HG02642 (cell line): ENCODE data around the gene KRT82.

ENCODE experiments used
- ATAC-seq: cut with Tn5 transposase; IDR thresholded peaks from one replicate; pipeline ENCODE4 v1.9.1; 2021; ENCODE audit warnings: mild to moderate bottlenecking; ENCODE audit not compliant: unreplicated experiment, poor library complexity

The KRT82 gene

DNA sequence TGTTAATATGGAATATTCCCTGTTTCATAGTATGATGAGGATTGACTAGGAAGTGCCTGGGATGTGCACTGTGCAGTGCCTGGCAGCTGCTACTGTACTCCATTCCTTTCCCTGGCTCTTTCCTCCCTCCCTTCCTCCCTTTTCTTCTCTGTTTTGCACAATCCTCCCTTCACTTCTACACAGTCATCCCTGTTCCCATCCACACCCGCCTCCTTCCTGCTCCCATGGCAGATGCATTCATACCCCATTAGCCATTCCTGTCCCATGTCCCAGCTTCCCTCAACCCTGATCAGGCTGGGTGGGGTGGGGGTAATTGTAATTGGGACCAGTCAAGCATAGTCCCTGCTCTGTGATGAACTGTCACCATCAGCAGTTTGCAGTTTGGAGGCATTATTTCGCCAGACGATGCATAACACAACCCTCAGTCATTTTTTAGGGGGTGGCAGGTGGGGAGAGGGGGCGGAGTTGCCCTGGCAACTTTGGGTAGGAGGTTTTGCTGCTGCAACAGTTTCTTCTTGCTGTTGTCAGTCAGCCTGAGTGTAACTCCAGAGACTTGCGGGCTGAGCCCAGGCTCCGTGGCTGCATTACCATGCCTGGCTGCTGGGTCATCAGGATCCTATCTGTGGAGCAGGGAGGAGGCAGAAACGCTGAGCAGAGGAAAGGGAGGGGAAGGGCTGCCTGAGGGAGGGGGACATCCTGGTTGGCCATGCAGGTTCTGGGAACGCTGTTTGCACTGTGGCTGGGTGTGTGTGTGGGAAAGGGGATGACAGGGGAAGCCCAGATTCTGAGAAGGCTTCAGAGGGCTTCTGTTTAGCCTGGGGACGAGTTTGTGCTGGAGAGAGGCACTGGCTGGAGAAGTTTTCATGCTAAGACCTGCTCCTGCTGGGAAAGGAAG is 16.6 kb downstream of the KRT82 start:
- no peak for ATAC-seq

DNA sequence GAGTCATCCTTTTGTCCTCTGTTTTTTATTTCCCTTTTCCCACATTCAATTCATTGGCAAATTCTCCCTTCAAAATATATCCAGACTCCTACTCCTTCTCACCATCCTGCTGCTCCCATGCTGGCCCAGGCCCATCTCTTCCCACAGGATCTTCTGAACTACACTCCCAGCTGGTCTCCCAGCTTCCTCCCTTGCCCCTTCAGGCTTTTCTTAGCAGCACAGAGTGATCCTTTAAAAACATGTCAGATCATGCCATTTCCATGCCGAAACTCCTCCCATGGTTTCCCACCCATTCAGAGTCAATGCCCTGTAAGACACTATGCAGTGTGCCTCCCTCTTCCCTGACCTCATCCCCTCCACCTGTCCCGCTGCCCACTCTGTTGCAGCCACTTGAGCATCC is 18.3 kb downstream of the KRT82 start:
- no peak for ATAC-seq

DNA sequence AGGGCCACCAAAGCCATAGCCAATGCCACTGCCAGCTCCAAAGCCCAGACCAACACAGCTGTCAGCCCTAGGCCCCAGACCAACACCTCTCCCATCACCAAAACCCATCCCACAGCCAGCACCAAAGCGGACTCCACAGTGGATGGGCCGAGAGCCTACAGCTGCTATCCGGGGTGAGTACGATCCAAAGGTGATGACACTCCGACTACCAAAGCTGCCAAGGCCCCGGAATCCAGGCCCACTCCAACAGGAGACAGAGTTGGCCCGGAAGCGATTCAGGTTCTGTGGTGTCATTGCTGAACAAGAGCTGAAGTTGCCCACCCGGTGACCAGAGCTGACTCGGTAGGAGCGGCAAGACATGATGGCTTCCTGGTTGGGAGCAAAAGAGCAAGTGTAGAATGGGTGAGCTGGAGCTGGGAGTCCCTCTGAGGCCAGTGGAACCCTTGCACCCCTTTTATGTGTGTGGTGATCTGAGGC is 20.9 kb downstream of the KRT82 start, which contains the start of gene KRT84:
Gene KRT84 (minus strand): TSS at position 427 of the 477 bp plus-strand sequence. CDS start 67 bp downstream, at position 360.
- ATAC-seq = no peak

DNA sequence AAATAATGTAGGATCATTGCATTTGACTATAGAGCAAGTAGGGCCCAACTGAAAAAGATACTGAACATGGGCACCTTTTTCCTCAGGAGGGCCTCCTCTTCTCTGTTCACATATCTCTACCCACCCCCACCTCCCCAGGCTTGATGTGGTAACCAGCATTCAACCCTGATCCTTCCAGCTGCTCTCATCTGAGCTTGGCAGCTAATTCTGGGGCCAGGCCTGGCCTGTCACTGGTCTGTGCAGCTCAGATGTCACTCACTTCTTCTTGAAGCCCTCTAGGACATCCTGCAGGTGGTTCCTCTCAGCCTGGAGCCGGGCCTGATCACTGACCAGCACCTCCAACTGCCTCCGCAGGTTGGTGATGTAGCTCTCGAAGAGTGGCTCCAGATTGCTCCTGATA is 22.8 kb downstream of the KRT82 start:
- no peak for ATAC-seq

DNA sequence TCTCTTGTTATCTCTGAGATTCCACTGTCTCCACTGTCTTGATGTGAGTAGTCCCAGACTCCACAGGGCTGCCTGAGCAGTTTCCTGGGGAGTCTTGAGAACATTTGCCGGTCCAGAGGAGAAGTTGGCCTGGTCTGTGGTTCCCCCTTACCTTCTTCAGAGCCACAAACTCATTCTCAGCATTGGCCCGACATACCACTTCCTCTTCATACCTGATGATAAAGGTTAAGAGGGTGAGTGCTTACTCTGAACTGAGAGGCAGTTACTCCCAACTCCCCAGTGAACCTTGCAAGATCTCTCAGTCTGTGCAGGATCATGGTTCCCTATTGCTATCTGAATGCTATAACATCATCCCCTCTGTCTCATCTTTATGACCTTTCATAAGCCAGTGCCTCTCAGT is 23.3 kb downstream of the KRT82 start:
- ATAC-seq = no peak

DNA sequence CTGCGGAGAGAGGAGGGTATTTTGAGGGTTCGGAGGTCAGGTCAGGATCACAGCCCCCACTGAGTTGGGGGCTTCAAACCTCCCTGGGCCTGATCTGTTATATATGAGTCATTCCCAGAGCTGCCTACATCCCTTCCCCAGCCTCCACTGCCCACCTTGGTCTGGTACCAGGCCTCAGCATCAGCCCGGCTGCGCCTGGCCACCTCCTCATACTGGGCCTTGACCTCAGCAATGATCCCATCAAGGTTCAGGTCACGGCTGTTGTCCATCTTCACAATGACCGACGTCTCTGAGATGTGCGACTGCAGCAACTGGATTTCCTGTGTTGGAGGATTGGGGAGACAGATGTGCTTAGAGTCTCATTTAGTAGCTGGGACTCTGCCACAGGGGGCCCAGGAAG is 24.9 kb downstream of the KRT82 start:
- ATAC-seq = no peak

DNA sequence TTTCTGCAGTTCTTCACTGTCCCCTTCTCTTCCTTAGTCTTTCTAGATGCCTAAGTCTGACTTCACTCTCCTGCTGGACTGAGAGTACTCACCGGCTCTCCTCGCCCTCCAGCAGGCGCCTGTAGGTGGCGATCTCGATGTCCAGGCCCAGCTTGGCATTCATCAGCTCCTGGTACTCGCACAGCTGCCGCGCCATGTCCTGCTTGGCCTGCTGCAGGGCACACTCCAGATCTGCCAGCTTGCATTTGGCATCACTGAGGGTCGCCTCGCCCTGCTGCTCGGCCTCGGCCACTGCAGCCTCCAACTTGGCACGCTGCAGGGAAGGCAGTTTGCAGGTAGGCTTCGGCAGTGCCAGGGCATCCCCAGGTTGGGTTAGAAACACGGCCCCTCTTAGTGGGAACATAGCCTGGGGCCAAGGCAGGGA is 25.9 kb downstream of the KRT82 start:
- ATAC-seq = no peak

DNA sequence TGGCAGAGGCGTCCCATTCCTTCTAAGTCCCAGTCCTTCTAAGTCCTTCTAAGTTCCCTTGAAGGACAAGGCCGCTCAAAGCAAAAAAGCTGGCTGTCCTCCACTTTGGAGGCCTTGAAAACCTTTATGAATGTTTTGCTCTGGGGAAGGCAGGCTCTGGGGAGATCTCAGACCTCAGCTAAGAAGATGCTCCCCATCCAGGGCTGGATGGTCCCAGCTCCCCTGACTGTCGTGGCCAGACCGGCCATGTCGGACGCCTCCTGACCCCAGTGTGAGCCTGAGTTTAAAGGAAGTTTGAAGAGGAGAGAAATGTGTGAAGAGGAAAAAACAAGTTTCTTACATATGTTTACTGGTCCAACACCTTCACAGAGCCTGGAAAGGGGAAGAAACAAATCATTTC is 26.6 kb downstream of the KRT82 start:
- ATAC-seq = no peak

DNA sequence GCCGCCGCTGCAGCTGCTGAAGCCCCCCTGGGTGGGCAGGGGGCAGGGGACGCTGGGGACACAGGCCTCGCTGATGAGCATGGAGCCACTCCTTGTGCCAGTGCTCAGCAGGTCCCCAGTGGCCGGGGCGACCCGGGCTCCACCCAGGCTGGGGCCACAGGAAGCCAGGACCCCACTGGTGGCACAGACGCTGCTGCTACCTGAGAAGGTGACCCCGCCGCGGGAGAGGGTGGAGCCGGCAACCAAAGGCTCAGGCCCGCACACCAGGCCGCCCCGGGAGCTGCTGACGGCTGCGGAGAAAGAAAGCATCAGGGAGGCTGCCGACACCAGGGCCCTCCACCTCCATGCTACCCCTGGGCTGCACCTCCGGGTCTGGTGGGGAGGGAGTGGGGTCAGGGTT is 28.0 kb downstream of the KRT82 start:
- ATAC-seq = no peak

DNA sequence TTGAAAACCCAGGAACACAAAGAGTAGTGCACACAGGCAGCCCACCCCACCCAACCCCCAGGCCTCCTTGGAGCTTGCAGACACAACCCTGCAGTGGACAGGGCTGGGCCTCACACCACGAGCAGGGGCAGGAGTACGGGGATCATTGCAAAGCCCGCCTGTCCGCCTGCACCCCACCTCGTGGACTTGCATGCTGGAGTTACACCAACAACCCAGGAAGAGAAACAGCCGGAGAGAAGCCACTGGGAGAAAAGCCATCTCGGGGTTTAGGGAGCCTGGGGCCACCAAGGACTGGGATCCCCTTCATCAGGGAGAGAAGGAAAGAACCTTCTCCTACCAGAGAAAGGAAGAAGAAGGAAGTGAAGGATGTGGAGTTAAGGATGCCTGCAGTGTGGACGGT is 28.9 kb downstream of the KRT82 start:
- no peak for ATAC-seq

DNA sequence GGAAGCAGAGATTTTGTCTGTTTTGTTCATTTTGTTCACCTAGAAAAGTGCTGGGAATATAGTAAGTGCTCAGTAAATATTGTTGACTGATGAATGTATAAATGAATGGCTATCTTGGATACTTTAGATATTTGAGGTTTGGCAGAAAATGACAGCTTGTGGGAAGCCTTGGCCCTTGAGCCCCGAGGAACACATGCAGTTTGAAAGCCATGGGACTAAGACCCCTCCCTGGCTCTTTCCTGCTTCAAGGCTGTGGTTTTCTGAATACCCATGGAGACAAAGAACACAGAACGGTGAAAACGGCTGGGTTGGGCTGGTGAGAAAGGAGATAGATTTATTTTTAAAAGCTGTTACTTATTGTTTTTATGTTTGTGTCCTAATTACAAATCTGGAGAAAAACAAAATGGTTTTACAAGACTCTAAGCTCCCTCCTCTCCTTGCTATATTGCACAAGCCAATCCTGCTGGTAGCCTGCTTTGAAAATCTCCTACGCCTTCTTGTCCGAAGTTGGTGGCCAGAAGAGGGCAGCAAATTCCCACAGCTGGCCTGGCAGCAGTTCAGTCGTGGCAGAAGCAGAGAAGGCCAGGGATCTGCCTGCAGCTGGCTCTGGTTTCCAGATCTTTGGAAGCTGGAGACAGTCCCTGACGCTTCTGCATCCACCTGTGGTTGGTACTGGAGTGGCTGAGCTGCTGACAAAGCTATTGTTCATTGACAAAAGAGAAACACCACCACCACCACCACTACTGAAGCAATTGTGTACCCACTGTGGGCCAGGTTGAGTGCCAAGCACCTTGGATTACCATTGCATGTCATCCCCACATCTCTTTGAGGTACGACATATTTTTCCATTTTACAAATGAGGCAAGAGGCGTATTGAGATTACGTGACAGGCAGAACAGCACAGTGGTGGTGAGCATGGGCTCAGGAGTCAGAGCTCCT is 33.6 kb downstream of the KRT82 start:
- no peak for ATAC-seq

DNA sequence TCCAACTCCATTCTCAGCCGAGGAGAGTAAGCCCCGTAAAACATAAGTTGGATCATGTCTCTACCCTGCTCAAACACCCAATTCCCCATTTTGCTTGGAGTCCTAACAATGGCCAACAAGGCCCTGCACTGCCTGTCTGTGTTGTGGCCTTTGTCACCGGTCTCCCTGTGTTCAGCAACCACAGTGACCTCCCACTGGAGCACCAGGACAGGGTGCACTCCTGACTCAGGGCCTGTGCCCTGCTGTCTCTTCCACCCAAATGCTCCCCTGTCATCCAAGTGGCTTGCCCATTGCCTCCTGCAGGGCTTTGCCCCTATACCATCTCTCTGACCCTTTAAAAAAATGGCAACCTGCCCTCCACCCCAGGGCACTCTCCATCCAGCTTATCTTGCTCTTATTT is 34.4 kb downstream of the KRT82 start:
- ATAC-seq = no peak

DNA sequence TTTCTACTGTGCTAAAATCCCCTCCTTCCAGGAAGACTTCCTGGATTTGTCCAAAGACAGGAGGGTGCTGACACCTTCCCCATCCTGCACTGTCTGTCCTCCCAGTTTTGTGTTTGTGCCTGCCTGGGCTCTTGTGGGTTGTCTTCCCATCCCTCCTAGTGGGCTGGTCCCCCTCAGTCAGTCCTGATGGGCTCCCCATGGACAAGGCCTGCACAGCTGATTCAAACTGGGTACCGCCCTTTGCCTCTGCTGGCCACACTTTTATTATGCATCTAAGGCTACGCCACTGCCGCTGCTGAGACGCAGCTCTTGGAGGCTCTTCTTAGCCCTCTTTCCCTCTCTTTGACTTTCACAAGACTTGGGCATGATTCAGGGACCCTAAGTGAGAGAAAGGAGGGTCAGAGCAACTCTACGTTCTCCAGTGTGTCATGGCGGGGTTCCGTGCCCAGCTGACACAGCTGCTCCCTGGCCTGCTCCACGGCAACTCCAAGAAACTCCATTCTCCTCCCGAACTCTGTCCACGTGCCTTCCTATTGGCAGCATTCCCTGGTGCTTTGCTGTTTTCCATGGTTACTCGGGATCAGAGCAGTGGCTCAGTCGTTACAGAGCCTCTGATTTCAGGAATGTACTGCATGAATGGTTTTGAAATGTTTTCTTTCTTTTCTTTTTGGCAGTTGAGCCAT is 35.1 kb downstream of the KRT82 start:
- no peak for ATAC-seq

DNA sequence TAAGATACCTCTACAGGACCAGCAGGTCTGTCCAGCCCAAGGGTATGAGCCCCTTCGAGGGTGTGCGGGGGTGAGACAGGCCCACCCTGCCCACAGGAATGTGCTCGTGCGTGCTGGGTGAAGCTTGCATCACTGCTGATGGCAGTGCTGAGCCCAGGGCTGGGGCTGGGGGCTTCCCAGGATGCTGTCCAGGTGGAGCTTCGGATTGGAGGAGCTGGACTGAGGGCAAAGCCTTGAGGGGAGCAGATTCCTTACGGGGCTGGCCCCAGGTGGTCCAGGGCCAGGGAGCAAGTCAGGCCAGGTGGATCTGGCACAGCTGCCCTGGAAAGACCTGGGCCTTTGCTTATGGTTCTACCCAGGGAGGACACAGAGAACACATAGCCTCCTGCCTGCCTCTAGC is 36.3 kb downstream of the KRT82 start:
- ATAC-seq = no peak

DNA sequence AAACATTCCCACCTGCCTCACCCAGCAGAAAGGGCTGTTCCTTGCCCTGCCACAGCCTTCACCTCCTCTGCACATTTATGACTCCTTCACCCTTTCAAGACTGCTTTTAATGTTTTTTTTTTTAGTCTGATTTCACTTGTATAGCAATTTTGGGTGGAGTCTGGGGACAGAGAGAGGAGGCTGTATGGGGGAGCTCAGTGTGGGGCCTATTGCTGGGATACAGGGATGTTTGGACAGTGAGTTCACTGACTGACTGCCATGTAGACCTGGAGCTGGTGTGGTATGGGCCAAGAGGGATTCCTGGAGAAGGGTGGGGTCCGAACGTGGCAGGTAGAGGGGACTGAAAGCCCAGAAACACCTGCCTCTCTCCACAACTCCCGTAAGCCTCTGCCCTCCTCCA is 36.9 kb downstream of the KRT82 start:
- ATAC-seq = no peak

DNA sequence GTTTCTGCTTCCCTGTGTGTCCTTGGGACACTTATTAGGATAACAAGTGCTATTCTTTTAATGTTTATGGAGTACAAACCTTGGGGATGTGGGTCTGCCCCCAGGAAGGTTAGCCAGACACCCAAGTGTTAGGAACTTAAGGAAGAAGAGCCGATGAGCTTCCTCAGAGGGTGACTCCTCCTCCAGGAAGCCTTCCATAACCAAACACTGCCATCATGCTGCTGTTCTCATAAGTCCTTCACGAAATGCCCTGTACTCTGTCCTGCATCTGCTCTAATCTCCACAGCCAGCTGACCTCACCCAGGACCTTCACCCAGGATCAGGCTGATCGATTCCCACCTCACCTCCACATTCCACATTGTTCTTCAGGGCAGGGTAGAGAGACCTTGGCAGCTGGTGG is 37.6 kb downstream of the KRT82 start:
- ATAC-seq = no peak

DNA sequence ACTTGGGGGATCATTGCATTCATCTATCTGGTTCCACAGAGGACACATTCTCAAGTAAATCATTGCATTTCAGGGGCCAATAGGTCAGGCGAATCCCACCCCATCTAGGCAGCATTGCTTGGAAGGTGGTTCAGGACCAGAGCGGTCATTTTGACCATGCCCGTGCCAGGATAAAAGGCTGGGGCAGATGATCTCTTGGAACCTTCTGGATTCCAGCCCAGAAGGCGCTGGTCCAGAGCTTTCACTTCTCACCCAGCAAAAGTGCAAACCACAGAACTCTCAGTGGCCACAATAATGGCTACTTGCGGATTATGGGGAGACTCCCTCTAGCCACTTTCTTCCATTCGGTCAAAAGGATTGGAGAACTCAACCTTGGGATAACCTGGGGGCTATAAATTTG is 38.3 kb downstream of the KRT82 start:
- ATAC-seq = no peak

DNA sequence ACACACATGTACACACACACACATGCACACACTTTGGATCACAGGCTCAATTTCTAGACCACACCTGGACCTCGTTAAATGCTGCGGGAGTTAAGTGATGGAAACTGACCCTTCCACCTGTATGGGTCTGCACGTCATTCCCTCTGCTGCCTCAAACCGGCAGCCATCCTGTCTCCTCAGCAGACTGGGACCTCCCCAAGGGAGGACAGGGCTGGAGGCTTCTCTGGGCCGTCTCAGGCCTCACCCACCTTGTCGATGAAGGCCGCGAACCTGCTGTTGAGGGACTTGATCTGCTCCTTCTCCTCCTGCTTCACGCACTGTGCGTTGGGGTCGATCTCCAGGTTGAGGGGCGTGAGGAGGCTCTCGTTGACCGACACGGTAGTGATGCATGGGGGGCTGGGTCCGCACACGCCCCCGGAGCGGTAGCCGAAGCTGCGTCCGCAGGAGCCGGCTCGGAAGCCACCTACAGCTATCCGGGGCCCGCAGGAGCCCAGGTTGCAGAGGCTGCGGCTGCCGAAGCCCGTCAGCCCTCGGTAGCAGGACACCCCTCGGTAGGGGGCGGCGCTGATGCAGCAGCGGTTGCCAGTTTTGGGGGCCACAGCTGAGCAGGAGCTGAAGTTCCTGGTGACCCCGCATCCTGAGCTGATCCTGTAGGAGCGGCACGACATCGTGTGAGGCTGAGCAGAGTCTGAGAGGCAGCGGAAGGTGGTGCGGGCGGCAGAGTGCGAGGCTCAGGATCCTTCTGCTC is 39.2 kb downstream of the KRT82 start, which contains the start of gene KRT85:
Gene KRT85 (minus strand): TSS at position 744 of the 748 bp plus-strand sequence. CDS start 76 bp downstream, at position 668.
- no peak for ATAC-seq

DNA sequence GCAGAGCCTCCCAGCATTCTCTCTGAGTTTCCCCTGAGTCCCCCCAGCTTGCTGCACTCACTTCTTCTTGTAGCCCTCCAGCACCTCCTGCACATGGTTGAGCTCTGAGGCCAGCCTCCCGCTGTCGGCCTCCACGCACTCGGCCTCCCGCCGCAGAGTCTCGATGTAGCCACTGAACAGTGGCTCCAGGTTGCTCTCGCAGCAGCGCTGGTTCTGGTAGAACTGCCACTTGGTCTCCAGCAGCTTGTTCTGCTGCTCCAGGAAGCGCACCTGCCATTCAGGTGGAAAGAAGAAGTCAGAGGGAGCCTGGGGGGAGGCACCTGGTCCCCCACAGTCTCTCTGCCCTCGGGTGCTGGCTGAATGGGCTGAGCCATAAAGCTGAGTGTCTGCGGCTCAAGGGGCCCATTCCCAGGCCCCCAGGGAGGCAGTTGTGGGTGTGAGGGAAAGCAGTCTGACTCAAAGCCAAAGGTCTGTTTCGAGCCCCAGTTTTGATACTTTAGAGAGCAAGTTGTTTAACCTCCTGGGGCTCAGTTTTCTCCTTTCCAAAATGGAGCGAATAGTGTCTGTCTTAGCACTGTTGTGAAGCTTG is 41.1 kb downstream of the KRT82 start:
- no peak for ATAC-seq
